ENCODE results near the gene NDUFAF2. TPM values are rescaled to one million over a fixed set of nuclear protein-coding genes. Genes with fewer than 3 reads are reported as not detected.

Gene NDUFAF2
- total RNA-seq, 1 donor from 2014 or later: 33.1 TPM

GRCh38 chr5:61137835-61138234, 192.8 kb downstream of the NDUFAF2 start:
- H3K4me3 ChIP-seq: no peak overlapping the region
- intact Hi-C loops (cut with DNase I): no loop called here
- H3K4me1 ChIP-seq: no peaks in the 10 kb centered on the region
- H3K27ac ChIP-seq: no peak overlapping the region
- no peak for DNase-seq (ENCODE audit: extremely low spot score in 2 of 2)
- no peaks in the 10 kb centered on the region for H3K9me3 ChIP-seq
- no peaks in the 10 kb centered on the region for H3K36me3 ChIP-seq
- TF ChIP-seq POLR2AphosphoS5 (IDR thresholded peaks at IDR 0.05; ENCODE audit: insufficient read depth in 1 of 2, low read depth in 1 of 2): no peak
- no peak for TF ChIP-seq POLR2A (IDR thresholded peaks at IDR 0.05)
- no peak for TF ChIP-seq CTCF (IDR thresholded peaks at IDR 0.05)
- no peaks in the 10 kb centered on the region for H3K27me3 ChIP-seq

GRCh38 chr5:61139094-61139873, 194.3 kb downstream of the NDUFAF2 start:
- no peak for DNase-seq (ENCODE audit: extremely low spot score in 2 of 2)

GRCh38 chr5:61139931-61140330, 194.9 kb downstream of the NDUFAF2 start:
- intact Hi-C loops (cut with DNase I): no loop called here
- DNase-seq (ENCODE audit: extremely low spot score in 2 of 2): no peak

More at GRCh38 chr5:61139094-61139873, 194.3 kb downstream of the NDUFAF2 start:
- H3K4me1 ChIP-seq: no peaks in the 10 kb centered on the region
- no peak overlapping the region for H3K27ac ChIP-seq
- no peaks in the 10 kb centered on the region for H3K36me3 ChIP-seq
- intact Hi-C loops (cut with DNase I): no loop called here
- no peak overlapping the region for H3K4me3 ChIP-seq
- TF ChIP-seq CTCF (IDR thresholded peaks at IDR 0.05) (no peak), POLR2AphosphoS5 (IDR thresholded peaks at IDR 0.05; ENCODE audit: insufficient read depth in 1 of 2, low read depth in 1 of 2) (no peak), POLR2A (IDR thresholded peaks at IDR 0.05) (no peak)
- H3K9me3 ChIP-seq: no peaks in the 10 kb centered on the region
- H3K27me3 ChIP-seq: no peaks in the 10 kb centered on the region

GRCh38 chr5:61141801-61142200, 196.8 kb downstream of the NDUFAF2 start:
- TF ChIP-seq POLR2AphosphoS5 (IDR thresholded peaks at IDR 0.05; ENCODE audit: insufficient read depth in 1 of 2, low read depth in 1 of 2): no peak
- no peak for TF ChIP-seq POLR2A (IDR thresholded peaks at IDR 0.05)
- TF ChIP-seq CTCF (IDR thresholded peaks at IDR 0.05): no peak
- Histone ChIP-seq H3K27ac (no peak overlapping the region), H3K4me1 (no peaks in the 10 kb centered on the region), H3K36me3 (no peaks in the 10 kb centered on the region), H3K9me3 (no peaks in the 10 kb centered on the region), H3K27me3 (no peaks in the 10 kb centered on the region), H3K4me3 (no peak overlapping the region)
- DNase-seq (ENCODE audit: extremely low spot score in 2 of 2): no peak
- intact Hi-C loops (cut with DNase I): no loop called here

More at GRCh38 chr5:61139931-61140330, 194.9 kb downstream of the NDUFAF2 start:
- Histone ChIP-seq H3K27ac (no peak overlapping the region), H3K4me3 (no peak overlapping the region), H3K4me1 (no peaks in the 10 kb centered on the region), H3K36me3 (no peaks in the 10 kb centered on the region), H3K27me3 (no peaks in the 10 kb centered on the region), H3K9me3 (no peaks in the 10 kb centered on the region)
- TF ChIP-seq POLR2A (IDR thresholded peaks at IDR 0.05) (no peak), CTCF (IDR thresholded peaks at IDR 0.05) (no peak), POLR2AphosphoS5 (IDR thresholded peaks at IDR 0.05; ENCODE audit: insufficient read depth in 1 of 2, low read depth in 1 of 2) (no peak)

GRCh38 chr5:61142391-61142790, 197.4 kb downstream of the NDUFAF2 start:
- Histone ChIP-seq H3K4me3 (no peak overlapping the region), H3K9me3 (no peaks in the 10 kb centered on the region), H3K36me3 (no peaks in the 10 kb centered on the region), H3K27ac (no peak overlapping the region), H3K4me1 (no peaks in the 10 kb centered on the region), H3K27me3 (no peaks in the 10 kb centered on the region)
- intact Hi-C loops (cut with DNase I): no loop called here
- TF ChIP-seq POLR2AphosphoS5 (IDR thresholded peaks at IDR 0.05; ENCODE audit: insufficient read depth in 1 of 2, low read depth in 1 of 2): no peak
- TF ChIP-seq POLR2A (IDR thresholded peaks at IDR 0.05): no peak
- TF ChIP-seq CTCF (IDR thresholded peaks at IDR 0.05): no peak
- no peak for DNase-seq (ENCODE audit: extremely low spot score in 2 of 2)
